ENCODE measurements around the gene SFMBT2. TPM values are rescaled to one million over a fixed set of nuclear protein-coding genes. Genes with fewer than 3 reads are reported as not detected.

The SFMBT2 gene
- total RNA-seq = 18.4 TPM

DNA sequence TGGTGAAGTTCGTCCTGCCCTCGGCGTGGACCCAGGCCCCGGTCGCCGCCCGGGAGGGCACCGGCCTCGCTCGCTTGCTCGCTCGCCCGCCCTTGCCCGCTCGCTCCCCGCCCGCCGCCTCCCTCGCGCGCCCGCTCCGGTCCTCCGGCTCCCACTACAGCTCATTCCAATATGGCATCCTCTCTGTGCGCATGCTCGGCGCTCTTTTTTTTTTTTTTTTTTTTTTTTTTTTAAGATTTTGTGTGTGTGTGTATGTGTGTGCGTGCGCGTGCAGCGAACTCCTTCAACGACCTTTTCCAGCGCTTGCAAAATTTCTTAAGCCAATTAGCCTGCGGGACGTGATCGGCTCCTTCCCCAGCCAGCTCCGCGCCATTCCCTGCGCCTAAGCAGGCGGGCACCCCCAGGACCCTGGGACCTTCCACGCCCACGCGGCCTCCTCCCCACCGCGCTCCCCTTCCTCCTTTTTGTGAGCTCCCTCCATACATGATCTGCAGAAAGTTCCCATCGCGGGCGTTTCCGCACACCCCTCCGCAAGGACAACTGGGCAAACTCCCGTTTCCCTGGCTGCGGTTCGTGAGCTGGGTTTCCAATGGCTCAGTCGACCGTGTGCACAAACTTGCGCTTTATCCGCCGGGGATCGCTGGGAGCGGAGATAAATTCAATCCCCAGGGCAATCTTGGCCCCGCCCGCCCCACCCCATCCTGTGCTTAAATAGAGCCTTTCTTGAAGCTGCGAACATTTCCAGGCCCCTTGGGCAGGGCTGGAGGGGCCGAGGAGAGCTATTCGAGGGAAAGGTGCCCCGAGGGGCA, at the start of gene SFMBT2:
TSS of gene SFMBT2 (minus strand) at position 173 of the 809 bp plus-strand sequence. CDS start 29,136 bp downstream, outside the sequence.

